Tibial nerve (tissue), 4 donors: Measurements from ENCODE around the gene RINL. TPM values are rescaled to one million over a fixed set of nuclear protein-coding genes. Genes with fewer than 3 reads are reported as not detected.

Experiments used
- DNase-seq, 2 donors: peaks; one replicate each; pipeline ENCODE4 v3.0.0-alpha.2; 2019; ENCODE audit warnings: low spot score in 2 of 2
- H3K27ac ChIP-seq, 4 donors: fragments of 200-600 bp; sonication (generic) in 3 of 4; one replicate each; pipeline ENCODE4 v1.5.1; 2017 to 2019; ENCODE audit warnings: mild to moderate bottlenecking in 1 of 4
- H3K27me3 ChIP-seq, 2 donors: fragments of 200-600 bp; sonication (generic) in 1 of 2; one replicate each; pipeline versions ENCODE4 v1.5.1 to v1.6.0; 2017 to 2019
- H3K36me3 ChIP-seq, 3 donors: fragments of 200-600 bp; sonication (generic); one replicate each; pipeline ENCODE4 v1.5.1; 2018 to 2019
- H3K4me1 ChIP-seq, 4 donors: fragments of 200-600 bp; sonication (generic) in 3 of 4; one replicate each; pipeline ENCODE4 v1.5.1; 2017 to 2019
- H3K4me3 ChIP-seq, 4 donors: fragments of 200-600 bp; sonication (generic) in 3 of 4; one replicate each; pipeline ENCODE4 v1.5.1; 2017 to 2019; ENCODE audit warnings: mild to moderate bottlenecking in 1 of 4, moderate library complexity in 1 of 4
- H3K9me3 ChIP-seq, 4 donors: fragments of 200-600 bp; sonication (generic) in 3 of 4; one replicate each; pipeline ENCODE4 v1.5.1; 2017 to 2019
- EP300 ChIP-seq, 2 donors: sonication (generic); formaldehyde crosslinking; IDR thresholded peaks; one replicate each; pipeline ENCODE4 v1.6.1; 2017; ENCODE audit warnings: antibody characterized with exemption in 2 of 2, mild to moderate bottlenecking in 1 of 2
- POLR2A ChIP-seq, 2 donors: fragments of 450-650 bp; IDR thresholded peaks; one replicate each; pipeline ENCODE4 v1.6.1; 2017; ENCODE audit warnings: antibody characterized with exemption in 2 of 2, mild to moderate bottlenecking in 2 of 2, moderate library complexity in 2 of 2
- WGBS, 2 donors: methylation state at CpG; one replicate each; pipeline ENCODE4 v1.1.5; 2018; 5-methylcytosine and 5-hydroxymethylcytosine counted together
- total RNA-seq, 4 donors: library from RNA; depleted of rRNA; stranded (reverse); fragments of >200 nt; gene quantifications; one replicate each; pipeline ENCODE4 v1.1.0, GENCODE V29; 2016
- TF ChIP-seq, protein P1 (sequence below), 5 experiments: fragments of 200-600 bp in 3 of 5; fragments of 450-650 bp in 2 of 5; sonication (generic) in 3 of 5; IDR thresholded peaks; one replicate each; pipeline ENCODE4 v1.5.1; 2016 to 2019; ENCODE audit warnings: antibody characterized with exemption in 5 of 5, mild to moderate bottlenecking in 3 of 5, moderate library complexity in 2 of 5

RINL gene
- total RNA-seq, 4 donors from 2014 or later, result 8.4 to 28.8 (median 11.6) TPM

DNA sequence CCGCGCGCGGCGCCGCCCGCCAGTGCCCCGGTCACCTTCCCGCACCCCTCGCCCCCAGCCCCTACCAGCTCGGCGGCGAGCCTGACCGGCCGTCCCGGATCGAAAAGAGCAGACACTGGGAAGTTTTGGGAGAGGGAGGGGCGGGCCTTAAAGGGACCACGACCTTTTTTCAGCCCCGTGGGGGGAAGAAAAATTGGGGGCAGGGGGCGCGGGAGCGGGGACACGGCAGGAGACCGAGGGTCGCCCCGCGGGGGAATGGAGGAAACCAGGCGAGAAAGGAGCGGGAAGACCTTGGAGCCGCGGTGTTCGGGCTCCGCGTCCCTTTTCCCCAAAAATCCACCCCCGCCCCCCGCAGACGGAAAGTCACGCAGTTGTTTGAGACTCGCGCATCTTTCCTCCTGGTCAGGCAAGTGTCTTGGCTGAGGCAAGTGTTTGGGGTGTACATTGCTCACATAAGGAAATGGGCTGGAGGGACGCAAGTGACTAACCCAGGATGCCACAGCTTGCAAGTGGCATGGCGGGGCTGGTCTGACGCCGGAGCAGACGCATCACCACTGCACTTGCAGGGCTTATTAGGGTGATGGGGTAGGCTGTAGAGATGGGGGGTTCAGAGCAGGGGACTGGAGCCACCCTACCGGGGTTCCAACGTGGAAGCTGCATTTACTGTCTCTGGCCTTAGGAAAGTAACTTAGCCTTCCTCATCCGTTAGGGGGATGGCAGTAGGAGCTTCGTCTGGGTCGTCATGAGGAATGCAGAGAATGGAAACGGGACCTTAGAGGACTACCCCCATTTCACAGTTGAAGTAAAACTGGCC lies 25.6 kb downstream of the RINL start:
- H3K36me3 ChIP-seq, result peaks cover 0 to 4% (median 0%) of the 10 kb centered on the region in 3 donors
- no peaks in the 10 kb centered on the region for H3K27me3 ChIP-seq
- peak; percentile 46 to 51 for DNase-seq
- H3K27ac ChIP-seq, result peak overlapping the region; percentile 97 to 99 (median 98)
- H3K9me3 ChIP-seq, result no peaks in the 10 kb centered on the region
- H3K4me3 ChIP-seq, result peak overlapping the region; percentile 69 to 91 (median 86)
- TF ChIP-seq, protein P1, sequence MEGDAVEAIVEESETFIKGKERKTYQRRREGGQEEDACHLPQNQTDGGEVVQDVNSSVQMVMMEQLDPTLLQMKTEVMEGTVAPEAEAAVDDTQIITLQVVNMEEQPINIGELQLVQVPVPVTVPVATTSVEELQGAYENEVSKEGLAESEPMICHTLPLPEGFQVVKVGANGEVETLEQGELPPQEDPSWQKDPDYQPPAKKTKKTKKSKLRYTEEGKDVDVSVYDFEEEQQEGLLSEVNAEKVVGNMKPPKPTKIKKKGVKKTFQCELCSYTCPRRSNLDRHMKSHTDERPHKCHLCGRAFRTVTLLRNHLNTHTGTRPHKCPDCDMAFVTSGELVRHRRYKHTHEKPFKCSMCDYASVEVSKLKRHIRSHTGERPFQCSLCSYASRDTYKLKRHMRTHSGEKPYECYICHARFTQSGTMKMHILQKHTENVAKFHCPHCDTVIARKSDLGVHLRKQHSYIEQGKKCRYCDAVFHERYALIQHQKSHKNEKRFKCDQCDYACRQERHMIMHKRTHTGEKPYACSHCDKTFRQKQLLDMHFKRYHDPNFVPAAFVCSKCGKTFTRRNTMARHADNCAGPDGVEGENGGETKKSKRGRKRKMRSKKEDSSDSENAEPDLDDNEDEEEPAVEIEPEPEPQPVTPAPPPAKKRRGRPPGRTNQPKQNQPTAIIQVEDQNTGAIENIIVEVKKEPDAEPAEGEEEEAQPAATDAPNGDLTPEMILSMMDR (IDR thresholded peaks at IDR 0.05), result no peak
- TF ChIP-seq EP300 (IDR thresholded peaks at IDR 0.05) (peak in 1 of 2 donors; percentile 23), POLR2A (IDR thresholded peaks at IDR 0.05) (no peak)
- peaks cover 0 to 32% (median 20%) of the 10 kb centered on the region in 4 donors for H3K4me1 ChIP-seq
- 1% methylated on average over 50 to 51 of the region's 52 CpGs for WGBS, 2 donors

DNA sequence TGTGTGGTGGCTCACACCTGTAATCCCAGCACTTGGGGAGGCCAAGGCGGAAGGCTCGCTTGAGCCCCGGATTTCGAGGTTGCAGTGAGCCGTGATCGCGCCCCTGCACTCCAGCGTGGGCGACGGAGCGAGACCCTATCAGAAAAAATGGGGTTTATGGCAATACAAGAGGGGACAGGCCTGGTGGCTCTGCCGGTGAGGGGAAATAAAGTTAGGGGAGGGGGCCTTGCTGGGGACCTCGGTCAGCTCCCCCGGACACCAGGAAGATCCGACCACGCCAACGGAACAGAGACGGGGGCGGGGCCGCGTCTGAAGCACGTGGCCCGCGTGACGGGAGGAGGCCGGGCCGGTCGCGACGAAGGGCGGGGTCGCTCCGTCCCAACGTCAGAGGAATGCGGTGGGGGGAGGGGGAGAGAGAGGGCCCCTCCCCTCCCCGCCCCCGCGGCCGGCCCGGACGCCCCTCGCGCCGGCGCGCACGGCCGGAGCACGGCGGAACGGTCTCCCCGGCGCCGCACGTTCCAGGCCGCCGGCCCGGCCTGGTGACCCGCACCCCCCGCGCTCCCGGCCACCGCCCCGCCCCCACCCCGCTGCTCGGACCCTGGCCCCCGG lies 26.3 kb downstream of the RINL start:
- Histone ChIP-seq H3K36me3 (peaks cover 0 to 11% (median 6%) of the 10 kb centered on the region in 3 donors), H3K4me1 (peaks cover 0 to 39% (median 26%) of the 10 kb centered on the region in 4 donors), H3K9me3 (no peaks in the 10 kb centered on the region), H3K27ac (peak overlapping the region; percentile 97 to 99 (median 98)), H3K27me3 (no peaks in the 10 kb centered on the region), H3K4me3 (peak overlapping the region; percentile 69 to 91 (median 86))
- peak; percentile 93 for DNase-seq
- 0 to 1% methylated on average over 43 to 44 of the region's 67 CpGs for WGBS, 2 donors
- peak; percentile 92 to 98 for TF ChIP-seq EP300 (IDR thresholded peaks at IDR 0.05)
- TF ChIP-seq, protein P1 (IDR thresholded peaks at IDR 0.05), result peak in 1 of 5 experiments; percentile 28
- TF ChIP-seq POLR2A (IDR thresholded peaks at IDR 0.05), result peak; percentile 90 to 96

DNA sequence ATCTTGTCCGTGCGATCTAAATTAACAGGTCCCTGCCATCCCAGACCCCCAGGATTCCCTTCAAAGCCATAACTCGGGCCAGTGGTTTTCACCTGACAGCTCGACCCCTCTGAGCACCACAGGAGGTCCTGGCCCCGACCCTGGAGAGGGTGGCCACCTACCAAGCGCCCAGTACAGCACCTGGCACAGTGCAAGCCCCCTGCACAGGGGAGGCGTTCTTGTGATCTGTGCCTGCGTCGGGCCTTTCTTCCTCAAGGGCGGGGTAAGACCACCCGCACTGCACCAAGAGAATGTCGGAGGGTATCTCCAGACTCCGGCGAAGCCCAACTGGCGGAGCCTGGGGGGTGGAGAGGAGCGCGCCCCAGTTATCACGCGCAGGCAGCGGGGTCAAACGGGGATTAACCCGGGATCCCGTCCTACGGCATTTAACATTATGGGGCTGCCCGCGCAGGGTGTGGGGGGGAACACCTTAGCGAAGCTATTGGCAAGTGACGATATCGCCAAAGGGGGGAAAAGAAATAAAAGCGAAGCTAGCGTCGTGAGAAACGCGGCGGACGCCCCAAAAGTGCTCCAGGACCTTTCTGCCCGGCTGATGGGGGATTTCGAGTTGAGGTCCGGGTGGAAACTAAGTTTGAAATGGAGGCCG lies 27.0 kb downstream of the RINL start:
- H3K4me3 ChIP-seq, result peak overlapping the region; percentile 48 to 91 (median 86)
- peaks cover 0 to 45% (median 28%) of the 10 kb centered on the region in 4 donors for H3K4me1 ChIP-seq
- TF ChIP-seq POLR2A (IDR thresholded peaks at IDR 0.05) (no peak), EP300 (IDR thresholded peaks at IDR 0.05) (no peak)
- TF ChIP-seq, protein P1 (IDR thresholded peaks at IDR 0.05), result no peak
- H3K36me3 ChIP-seq, result peaks cover 0 to 17% (median 11%) of the 10 kb centered on the region in 3 donors
- peak overlapping the region; percentile 97 to 99 (median 98) for H3K27ac ChIP-seq
- H3K27me3 ChIP-seq, result no peaks in the 10 kb centered on the region
- no peak for DNase-seq
- H3K9me3 ChIP-seq, result no peaks in the 10 kb centered on the region
- 1 to 2% methylated on average over 37 to 40 of the region's 40 CpGs for WGBS, 2 donors

DNA sequence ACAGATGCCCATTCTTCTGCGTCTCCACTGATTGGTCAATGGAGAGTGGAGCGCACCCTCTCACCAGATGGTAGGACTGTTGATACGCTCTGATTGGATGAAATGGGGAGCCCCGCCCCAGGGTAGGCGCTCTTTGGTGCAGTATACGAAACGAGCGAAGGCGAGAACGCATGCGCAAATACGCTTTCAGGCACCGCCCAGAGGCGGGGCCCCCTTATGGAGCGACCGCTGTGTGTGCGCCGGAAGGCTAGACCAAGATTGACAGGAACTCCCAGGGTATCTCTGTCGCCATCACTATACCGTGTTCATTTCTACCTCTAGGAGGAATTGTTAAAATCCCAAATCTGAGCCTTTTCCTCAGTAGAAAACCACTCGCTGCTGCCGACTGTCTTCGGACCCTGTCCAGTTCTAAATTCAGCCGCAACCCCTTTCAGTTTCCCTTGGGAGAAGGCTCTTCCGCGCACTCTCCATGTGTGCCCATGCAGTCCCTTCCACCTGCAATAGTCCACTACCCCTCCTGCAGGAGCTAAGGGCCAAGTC lies 27.6 kb downstream of the RINL start:
- 0 to 1% methylated on average over 26 of the region's 26 CpGs for WGBS, 2 donors
- no peaks in the 10 kb centered on the region for H3K9me3 ChIP-seq
- H3K27ac ChIP-seq, result peak overlapping the region; percentile 97 to 99 (median 98)
- peak; percentile 94 to 99 for TF ChIP-seq POLR2A (IDR thresholded peaks at IDR 0.05)
- TF ChIP-seq, protein P1 (IDR thresholded peaks at IDR 0.05), result peak in 2 of 5 experiments; percentile 59 to 69
- peak; percentile 87 to 99 for TF ChIP-seq EP300 (IDR thresholded peaks at IDR 0.05)
- H3K4me1 ChIP-seq, result peaks cover 0 to 51% (median 31%) of the 10 kb centered on the region in 4 donors
- peak; percentile 100 for DNase-seq
- peaks cover 0 to 23% (median 17%) of the 10 kb centered on the region in 3 donors for H3K36me3 ChIP-seq
- H3K4me3 ChIP-seq, result peak overlapping the region; percentile 48 to 91 (median 86)
- H3K27me3 ChIP-seq, result no peaks in the 10 kb centered on the region
